ENCODE data around the gene FOXL3.

DNA sequence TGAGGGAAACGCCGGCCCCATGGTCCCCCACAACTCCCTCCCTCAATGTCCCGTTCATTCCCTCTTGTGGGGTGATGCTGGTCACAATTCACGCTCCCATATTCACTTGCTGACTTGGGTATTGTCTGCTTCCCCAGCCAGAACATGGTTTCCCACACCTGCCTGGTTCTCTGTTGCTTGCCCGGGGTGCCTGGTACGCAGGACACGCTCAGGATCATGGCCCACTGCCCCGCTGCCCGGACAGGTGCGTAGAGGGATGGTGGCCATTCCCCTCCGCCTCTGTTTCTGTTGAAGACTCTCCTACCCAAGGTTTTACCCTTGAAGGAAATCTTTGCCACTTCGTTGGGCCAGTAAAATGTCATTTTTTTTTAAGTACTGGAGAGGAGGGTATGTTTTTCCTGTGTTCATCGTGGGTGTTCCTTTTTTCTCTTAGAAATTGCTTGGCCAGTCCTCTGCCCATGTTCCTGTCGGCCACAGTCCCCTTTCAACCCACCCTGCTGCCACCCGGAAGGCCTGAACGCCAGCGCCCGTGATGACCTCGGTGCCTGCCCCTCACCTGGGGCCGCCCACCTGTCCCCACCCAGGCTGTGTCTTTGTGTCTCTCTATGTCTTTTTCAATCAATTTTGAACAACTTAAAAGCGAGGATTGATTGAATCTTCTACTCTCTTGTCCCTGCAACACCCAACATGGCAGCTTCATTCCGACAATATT, 38.2 kb downstream of the FOXL3 start:
- TF ChIP-seq, protein P1, sequence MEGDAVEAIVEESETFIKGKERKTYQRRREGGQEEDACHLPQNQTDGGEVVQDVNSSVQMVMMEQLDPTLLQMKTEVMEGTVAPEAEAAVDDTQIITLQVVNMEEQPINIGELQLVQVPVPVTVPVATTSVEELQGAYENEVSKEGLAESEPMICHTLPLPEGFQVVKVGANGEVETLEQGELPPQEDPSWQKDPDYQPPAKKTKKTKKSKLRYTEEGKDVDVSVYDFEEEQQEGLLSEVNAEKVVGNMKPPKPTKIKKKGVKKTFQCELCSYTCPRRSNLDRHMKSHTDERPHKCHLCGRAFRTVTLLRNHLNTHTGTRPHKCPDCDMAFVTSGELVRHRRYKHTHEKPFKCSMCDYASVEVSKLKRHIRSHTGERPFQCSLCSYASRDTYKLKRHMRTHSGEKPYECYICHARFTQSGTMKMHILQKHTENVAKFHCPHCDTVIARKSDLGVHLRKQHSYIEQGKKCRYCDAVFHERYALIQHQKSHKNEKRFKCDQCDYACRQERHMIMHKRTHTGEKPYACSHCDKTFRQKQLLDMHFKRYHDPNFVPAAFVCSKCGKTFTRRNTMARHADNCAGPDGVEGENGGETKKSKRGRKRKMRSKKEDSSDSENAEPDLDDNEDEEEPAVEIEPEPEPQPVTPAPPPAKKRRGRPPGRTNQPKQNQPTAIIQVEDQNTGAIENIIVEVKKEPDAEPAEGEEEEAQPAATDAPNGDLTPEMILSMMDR (IDR thresholded peaks at IDR 0.05 in 4 of 5, conservative IDR thresholded peaks at IDR 0.05 in 1 of 5) = no peak
- no peak for TF ChIP-seq POLR2A (IDR thresholded peaks at IDR 0.05)
